ENCODE data around the gene GNG7.

GRCh38 chr19:2482354-2483038 lies 220.0 kb downstream of the GNG7 start:
- TF ChIP-seq MXI1 (IDR thresholded peaks at IDR 0.05; ENCODE audit: low read depth, low read length) = no peak
- TF ChIP-seq CTCF (IDR thresholded peaks at IDR 0.05) = no peak
- no peak for TF ChIP-seq MAX (IDR thresholded peaks at IDR 0.05; ENCODE audit: low read depth)
- no peak for TF ChIP-seq TAF1 (IDR thresholded peaks at IDR 0.05; ENCODE audit: borderline replicate concordance, low read depth, low read length)
- no peak for TF ChIP-seq USF2 (IDR thresholded peaks at IDR 0.05; ENCODE audit: borderline replicate concordance, low read depth, low read length)
- no peak for TF ChIP-seq YY1 (IDR thresholded peaks at IDR 0.05; ENCODE audit: low read depth)
- TF ChIP-seq RAD21 (IDR thresholded peaks at IDR 0.05; ENCODE audit: low read length) = no peak
- TF ChIP-seq ZBTB33 (IDR thresholded peaks at IDR 0.05; ENCODE audit: borderline replicate concordance, low read depth) = no peak
- TF ChIP-seq NRF1 (IDR thresholded peaks at IDR 0.05; ENCODE audit: low read depth, low read length) = no peak
- TF ChIP-seq CHD2 (IDR thresholded peaks at IDR 0.05; ENCODE audit: low read length, partially characterized antibody) = no peak
- no peak for TF ChIP-seq REST (IDR thresholded peaks at IDR 0.05; ENCODE audit: low read depth, low read length)
- no peak for TF ChIP-seq POLR2AphosphoS5 (IDR thresholded peaks at IDR 0.05; ENCODE audit: low read depth, low read length)
- no peak for TF ChIP-seq FOXM1 (IDR thresholded peaks at IDR 0.05; ENCODE audit: low read depth)
